WERI-Rb-1 (cell line): ENCODE measurements around the gene APOBEC3F.
A peak's percentile ranks its signal among the peaks of the same experiment; 100 is the strongest.
"Not testable (repeated sequence)": the region's sequence is repeated elsewhere in the genome, so short reads cannot be mapped to it uniquely, and the experiment has no call there.

Source experiments
- DNase-seq: peaks from one replicate; pipeline ENCODE4 v3.0.0-alpha.2; 2020
- H3K27ac ChIP-seq: fragments of 250-450 bp; sonication (Bioruptor Pico); 2 replicates; pipeline ENCODE4 v1.5.1; 2020; ENCODE audit warnings: mild to moderate bottlenecking, moderate library complexity
- H3K27me3 ChIP-seq: fragments of 250-450 bp; sonication (Bioruptor Pico); 2 replicates; pipeline ENCODE4 v1.5.1; 2021; ENCODE audit warnings: mild to moderate bottlenecking, low read depth, moderate library complexity; ENCODE audit not compliant: insufficient read depth, severe bottlenecking
- H3K36me3 ChIP-seq: fragments of 250-450 bp; sonication (Bioruptor Pico); 2 replicates; pipeline ENCODE4 v1.5.1; 2020; ENCODE audit warnings: mild to moderate bottlenecking, moderate library complexity
- H3K4me3 ChIP-seq: 2 replicates; pipeline ENCODE4 v1.5.1; 2011; ENCODE audit warnings: low read depth, mild to moderate bottlenecking, control low read depth, low read length
- H3K9me3 ChIP-seq: fragments of 250-450 bp; sonication (Bioruptor Pico); 2 replicates; pipeline ENCODE4 v1.5.1; 2021; ENCODE audit warnings: mild to moderate bottlenecking, moderate library complexity; ENCODE audit not compliant: severe bottlenecking
- TF ChIP-seq, protein P1 (sequence below): IDR thresholded peaks from 2 replicates; pipeline ENCODE4 v1.5.1; 2011; ENCODE audit warnings: low read depth, mild to moderate bottlenecking, control low read depth, inconsistent platforms, low read length

Gene APOBEC3F

DNA sequence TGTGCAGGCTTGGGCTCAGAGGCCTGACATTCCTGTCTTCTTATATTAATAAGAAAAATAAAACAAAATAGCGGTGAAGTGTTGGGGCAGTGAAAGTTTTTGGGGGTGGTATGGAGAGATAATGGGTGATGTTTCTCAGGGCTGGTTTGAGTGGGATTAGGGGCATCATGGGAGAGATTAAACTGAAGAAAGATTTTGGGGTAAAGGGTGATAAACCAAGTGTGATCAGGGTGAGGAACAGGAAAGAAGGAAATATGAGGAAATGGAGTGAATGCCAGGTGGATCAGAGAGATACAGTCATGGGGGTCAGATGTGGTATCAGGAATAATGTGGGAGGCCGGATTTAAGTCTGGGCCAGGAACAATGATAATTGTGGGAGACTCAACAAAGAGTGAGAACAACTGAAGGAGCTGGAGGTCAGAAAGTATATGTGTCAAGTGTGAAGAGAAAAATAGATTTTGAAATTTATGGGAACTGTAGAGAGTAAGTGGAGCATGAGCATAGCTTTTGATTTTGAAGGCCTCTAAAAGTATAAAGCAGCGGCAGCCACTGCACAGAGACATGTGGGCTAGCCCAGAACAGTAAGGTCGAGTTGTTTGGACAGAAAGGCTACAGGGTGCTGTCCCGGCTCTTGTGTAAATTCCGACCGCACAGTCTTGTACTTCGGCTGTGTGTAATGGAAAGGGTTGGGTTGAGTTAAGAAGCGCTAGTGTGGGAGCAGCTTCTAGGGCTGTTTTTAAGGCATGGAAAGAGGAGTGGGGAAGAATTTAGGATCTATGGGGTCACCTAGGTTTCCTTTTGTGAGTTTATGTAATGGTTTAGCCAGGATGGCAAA is 26.0 kb downstream of the APOBEC3F start:
- not testable (repeated sequence) for H3K4me3 ChIP-seq, H3K36me3 ChIP-seq, H3K27me3 ChIP-seq, H3K9me3 ChIP-seq, DNase-seq, H3K27ac ChIP-seq

DNA sequence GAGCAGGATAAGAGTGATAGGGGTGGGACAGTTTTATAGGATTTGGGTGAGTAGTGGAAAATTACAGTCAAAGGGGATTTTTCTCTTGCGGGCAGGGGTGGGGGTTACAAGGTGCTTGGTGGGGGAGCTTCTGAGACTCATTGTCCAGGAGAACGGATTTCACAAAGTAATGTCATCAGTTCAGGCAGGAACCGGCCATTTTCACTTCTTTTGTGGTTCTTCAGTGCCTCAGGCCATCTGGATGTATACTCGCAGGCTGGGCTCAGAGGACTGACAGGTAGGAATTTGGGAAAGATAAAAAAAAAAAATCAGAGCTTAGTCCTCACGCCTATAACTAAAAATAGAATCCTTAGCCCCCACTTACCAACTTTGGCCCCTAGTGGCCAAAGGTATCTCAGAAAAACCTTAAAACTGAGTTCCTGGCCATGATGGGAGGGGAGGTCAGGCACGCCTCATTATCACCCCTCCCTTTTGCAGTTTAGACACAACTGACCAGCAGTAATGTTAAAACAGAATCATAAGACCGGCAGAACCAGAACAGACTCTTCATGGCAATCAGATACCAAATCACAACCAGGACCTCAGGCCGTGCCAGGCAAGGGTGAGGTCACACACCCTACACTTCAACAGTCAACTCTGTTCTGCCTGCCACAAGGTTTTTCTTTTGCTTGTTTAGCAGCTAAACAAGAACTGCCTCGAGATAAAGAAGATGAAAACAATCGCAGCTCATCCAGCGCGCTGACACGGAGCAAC is 27.5 kb downstream of the APOBEC3F start:
- Histone ChIP-seq H3K4me3 (no peak overlapping the region), H3K27ac (no peak overlapping the region), H3K36me3 (no peaks in the 10 kb centered on the region), H3K9me3 (no peaks in the 10 kb centered on the region), H3K27me3 (no peaks in the 10 kb centered on the region)
- no peak for DNase-seq
- TF ChIP-seq, protein P1, sequence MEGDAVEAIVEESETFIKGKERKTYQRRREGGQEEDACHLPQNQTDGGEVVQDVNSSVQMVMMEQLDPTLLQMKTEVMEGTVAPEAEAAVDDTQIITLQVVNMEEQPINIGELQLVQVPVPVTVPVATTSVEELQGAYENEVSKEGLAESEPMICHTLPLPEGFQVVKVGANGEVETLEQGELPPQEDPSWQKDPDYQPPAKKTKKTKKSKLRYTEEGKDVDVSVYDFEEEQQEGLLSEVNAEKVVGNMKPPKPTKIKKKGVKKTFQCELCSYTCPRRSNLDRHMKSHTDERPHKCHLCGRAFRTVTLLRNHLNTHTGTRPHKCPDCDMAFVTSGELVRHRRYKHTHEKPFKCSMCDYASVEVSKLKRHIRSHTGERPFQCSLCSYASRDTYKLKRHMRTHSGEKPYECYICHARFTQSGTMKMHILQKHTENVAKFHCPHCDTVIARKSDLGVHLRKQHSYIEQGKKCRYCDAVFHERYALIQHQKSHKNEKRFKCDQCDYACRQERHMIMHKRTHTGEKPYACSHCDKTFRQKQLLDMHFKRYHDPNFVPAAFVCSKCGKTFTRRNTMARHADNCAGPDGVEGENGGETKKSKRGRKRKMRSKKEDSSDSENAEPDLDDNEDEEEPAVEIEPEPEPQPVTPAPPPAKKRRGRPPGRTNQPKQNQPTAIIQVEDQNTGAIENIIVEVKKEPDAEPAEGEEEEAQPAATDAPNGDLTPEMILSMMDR = peak; percentile 12; the same call in 1 of the 2 replicates

DNA sequence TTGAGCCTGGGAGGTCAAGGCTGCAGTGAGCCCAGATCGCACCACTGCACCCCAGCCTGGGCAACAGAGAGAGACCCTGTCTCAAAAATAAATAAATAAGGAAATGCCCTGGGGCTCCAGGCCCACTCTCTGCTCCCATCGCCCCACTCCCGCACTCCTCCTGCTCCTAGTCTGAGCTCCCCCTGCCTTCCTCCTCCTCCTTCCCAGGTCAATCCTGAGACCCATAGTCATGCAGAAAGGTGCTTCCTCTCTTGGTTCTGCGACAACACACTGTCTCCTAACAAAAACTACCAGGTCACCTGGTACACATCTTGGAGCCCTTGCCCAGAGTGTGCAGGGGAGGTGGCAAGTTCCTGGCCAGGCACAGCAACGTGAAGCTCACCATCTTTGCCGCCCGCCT is 29.5 kb downstream of the APOBEC3F start:
- no peak overlapping the region for H3K4me3 ChIP-seq
- H3K9me3 ChIP-seq = no peaks in the 10 kb centered on the region
- no peak for DNase-seq
- H3K27ac ChIP-seq = no peak overlapping the region
- TF ChIP-seq, protein P1 = no peak
- H3K27me3 ChIP-seq = no peaks in the 10 kb centered on the region
- H3K36me3 ChIP-seq = no peaks in the 10 kb centered on the region

DNA sequence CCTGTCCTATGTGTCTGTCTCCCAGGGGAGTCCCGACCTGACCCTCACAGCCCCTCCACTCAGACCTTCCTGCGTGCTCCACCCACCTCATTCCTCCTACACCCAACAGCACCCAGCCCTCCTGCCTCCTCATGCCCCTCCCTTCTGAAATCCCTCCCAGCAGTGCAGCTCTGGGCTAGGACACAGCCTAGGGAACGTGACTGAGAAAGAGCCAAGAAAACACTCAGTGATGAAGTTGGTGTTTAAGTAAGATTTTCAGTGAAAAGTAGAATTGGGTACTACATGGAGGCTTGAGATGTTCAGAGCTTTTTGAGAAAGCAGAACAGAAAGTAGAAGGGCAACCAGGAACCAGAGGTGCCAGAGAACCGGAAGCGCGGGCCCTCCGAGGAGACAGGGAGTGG is 31.9 kb downstream of the APOBEC3F start:
- not testable (repeated sequence) for H3K27ac ChIP-seq, H3K4me3 ChIP-seq, H3K27me3 ChIP-seq, H3K9me3 ChIP-seq, DNase-seq, H3K36me3 ChIP-seq

DNA sequence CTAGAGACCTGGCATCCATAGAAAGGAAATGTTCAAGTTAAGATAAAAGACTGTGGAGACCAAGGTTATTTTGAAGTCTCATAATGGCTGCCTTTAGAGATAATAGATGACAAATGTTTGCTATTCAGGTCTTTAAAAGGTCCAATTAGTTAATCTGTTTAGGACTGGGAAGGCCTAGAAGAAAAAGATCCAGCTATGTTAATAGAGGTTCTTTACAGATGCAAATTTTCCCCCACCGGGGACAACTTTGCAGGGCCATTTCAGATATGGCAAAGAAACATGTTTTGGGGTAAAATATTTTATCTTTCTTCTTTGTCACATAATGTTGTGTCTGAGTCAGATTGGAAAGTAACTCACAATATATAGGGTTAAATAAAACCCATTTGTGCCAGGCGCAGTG is 33.3 kb downstream of the APOBEC3F start:
- TF ChIP-seq, protein P1 = no peak
- DNase-seq = no peak
- Histone ChIP-seq H3K9me3 (no peaks in the 10 kb centered on the region), H3K36me3 (no peaks in the 10 kb centered on the region), H3K4me3 (no peak overlapping the region), H3K27me3 (no peaks in the 10 kb centered on the region), H3K27ac (no peak overlapping the region)

DNA sequence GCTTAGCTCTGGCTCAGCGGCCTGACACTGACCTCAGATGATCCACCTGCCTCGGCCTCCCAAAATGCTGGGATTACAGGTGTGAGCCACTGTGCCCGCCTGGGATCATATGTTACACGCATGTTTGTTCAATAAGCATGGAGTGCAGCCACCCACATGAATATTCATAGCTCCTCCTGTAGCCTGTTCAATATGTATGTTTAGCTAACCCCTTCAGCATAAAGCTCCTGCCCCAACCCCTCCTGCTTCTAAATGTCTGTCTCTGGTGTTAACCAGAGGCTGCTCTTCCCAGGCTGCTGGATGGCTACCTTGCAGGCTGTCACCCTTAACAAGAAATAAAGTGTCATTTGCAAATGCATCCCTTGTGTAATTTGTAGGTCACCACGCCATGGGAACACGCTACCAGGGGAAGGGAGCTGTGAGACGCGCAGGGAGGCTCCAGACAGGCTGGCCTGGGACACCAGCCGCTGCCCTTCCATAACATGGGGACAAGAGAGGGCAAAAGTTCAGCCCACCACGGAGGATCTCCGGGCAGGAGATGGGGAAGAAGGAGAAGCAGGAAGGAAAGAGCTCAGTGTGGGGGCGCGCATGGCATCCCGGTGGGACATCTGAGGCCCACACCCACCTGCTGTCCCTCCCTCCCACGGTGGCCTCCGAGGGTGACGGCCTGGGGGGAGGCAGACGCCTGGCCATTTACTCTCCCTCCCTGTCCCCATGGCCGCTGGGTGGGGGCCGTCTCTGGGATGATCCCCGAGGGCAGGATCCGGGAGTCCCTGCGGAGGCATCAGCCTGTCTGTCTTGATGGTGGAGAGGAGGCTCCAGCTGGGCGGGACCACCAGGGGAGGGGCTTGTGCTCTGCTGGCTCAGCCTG is 35.7 kb downstream of the APOBEC3F start:
- not testable (repeated sequence) for H3K9me3 ChIP-seq, H3K27ac ChIP-seq, DNase-seq, H3K36me3 ChIP-seq, H3K4me3 ChIP-seq, H3K27me3 ChIP-seq

DNA sequence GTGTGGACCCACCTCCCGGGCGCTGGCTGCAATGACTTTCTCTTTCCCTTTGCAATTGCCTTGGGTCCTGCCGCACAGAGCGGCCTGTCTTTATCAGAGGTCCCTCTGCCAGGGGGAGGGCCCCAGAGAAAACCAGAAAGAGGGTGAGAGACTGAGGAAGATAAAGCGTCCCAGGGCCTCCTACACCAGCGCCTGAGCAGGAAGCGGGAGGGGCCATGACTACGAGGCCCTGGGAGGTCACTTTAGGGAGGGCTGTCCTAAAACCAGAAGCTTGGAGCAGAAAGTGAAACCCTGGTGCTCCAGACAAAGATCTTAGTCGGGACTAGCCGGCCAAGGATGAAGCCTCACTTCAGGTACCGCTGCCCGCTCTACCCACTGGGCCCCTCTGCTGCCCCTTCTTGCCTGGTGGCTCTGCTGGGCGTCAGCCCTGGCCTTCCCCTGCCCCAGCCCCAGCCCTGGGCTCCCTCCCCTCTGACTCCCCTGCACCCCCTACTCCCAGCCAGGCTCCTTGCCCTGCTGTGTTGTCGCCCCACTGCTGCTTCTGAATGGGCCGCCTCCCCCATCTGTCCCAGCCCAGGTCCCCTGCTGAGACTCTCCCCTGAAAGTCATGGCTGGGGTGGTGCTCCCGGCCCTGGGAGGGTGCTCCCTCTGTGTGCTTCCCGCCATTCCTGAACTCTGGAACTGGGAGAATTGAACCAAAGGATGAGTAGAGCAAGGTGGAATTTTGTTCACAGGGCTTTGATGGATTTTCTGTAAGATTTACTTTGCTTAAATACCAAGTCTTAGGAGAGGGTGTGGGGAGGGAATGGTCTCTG is 36.6 kb downstream of the APOBEC3F start, which contains the start of gene APOBEC3G:
APOBEC3G (plus strand) TSS at position 250 of the 815 bp plus-strand sequence; CDS start at position 337, 87 bp downstream.
- not testable (repeated sequence) for DNase-seq, H3K9me3 ChIP-seq, H3K36me3 ChIP-seq, H3K4me3 ChIP-seq, H3K27me3 ChIP-seq, H3K27ac ChIP-seq

DNA sequence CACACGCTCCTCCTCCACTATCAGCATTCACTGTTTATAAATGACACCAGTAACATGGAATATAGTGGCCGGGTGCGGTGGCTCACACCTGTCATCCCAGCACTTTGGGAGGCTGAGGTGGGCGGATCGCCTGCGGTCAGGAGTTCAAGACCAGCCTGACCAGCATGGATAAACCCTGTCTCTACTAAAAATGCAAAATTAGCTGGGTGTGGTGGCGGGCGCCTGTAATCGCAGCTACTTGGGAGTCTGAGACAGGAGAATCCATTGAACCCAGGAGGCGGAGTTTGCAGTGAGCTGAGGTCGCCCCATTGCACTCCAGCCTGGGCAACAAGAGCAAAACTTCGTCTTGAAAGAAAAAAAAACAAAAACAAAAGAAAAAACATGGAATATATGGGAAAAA is 37.2 kb downstream of the APOBEC3F start:
- not testable (repeated sequence) for H3K27me3 ChIP-seq, H3K36me3 ChIP-seq, H3K9me3 ChIP-seq, H3K27ac ChIP-seq, H3K4me3 ChIP-seq, DNase-seq
